COLO829 (cell line): Measurements from ENCODE around the gene MELK.

ENCODE experiments used
- DNase-seq: peaks from one replicate; pipeline ENCODE4 v3.0.0; 2012; ENCODE audit warnings: low spot score

Gene MELK

DNA sequence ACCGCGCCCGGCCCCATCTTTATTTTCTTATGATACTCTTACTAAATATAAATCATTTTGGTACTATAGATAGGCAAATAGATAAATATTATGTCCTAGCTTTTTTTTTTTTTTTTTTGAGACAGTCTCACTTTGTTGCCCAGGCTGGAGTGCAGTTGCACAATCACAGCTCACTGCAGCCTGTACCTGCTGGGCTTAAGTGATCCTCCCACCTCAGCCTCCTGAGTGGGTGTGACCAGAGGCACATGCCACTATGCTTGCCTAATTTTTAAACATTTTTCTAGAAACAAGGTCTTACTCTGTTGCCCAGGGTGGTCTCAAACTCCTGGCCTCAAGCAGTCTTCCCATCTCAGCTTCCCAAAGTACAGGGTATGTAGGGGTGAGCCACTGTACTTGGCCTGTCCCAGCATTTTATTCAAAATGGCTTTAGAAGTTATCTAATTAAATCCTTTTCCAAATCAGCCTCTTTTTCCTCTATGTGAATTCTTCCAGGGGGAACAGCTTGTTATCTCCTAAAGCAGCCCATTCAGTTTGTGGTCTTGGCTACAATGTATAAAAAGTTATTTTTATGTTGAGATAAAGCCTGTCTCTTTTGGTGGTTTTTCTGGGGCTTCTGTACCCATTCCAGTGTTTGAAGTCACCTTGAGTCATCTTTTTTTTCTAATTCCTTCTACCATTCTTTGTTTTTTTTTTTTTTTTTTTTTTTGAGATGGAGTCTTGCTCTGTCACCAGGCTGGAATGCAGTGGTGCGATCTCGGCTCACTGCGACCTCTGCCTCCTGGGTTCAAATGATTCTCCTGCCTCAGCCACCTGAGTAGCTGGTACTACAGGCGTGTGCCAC is 12.1 kb downstream of the MELK start:
- no peak for DNase-seq

DNA sequence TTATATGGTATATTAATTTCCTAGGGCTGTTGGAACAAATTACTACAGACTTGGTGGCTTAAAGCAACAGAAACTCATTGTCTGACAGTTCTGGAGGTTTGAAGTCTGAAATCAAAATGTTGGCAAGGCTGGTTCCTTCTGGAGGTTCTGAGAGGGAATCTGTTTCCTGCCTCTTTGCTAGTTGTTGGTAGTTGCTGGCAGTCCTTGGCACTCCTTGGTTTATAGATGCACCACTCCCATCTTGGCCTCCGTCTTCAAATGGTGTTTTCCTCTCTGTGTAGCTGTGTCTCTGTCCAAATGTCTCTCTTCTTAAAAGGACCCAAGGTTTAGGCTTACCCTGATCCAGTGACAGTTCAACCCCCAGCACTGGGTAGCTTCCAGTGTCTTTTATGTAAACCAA is 17.5 kb downstream of the MELK start:
- DNase-seq, result no peak

DNA sequence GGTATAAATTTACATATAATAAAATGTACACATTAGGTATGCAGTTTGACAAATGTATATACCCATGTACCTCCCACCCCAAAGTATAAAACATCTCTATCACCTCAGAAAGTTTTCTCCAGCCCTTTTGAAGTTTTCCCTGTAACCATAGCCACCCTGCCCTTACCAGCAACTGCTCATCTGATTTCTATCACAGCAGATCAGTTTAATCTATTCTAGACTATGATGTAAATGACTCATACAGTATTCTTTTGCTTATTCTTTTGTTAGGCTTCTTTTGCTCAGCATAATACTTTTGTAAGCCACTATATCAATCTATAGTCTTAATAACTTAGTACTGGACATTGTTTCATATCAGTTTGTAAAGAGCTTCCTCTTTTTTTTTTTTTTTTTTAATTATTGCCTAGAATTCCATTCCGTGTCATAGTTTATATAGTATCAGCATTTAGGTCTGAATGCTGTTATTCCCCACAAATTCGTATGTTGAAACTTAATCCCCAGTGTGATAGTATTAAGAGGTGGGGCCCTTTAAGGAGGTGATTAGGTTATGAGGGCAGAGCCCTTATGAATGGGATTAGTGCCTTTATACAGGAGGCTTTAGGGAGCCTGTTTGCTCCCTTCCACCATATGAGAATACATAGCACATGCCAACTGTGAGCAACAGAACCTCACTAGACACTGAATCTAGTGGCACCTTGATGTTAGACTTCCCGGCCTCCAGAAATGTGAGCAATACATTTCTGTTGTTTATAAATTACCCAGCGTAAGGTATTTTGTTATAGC is 20.3 kb downstream of the MELK start:
- DNase-seq, result no peak

DNA sequence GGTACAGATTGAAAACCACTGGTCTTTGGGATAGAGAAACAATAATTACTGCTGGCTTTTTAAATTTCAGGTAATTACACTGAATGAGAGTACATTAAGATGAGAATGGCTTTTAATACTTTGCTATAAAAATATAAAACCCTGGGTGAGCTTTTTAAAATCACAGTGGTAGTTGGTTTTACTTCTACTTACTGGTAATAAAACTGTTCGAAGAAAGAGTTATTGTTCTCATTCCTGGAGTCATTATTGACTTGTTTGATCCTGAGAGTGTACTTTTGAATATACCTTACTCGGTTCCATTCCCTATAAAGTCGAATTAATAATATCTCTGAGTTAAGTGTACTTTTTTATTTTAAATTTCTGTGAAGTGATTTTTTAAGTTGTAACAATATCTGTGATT is 21.5 kb downstream of the MELK start:
- no peak for DNase-seq

DNA sequence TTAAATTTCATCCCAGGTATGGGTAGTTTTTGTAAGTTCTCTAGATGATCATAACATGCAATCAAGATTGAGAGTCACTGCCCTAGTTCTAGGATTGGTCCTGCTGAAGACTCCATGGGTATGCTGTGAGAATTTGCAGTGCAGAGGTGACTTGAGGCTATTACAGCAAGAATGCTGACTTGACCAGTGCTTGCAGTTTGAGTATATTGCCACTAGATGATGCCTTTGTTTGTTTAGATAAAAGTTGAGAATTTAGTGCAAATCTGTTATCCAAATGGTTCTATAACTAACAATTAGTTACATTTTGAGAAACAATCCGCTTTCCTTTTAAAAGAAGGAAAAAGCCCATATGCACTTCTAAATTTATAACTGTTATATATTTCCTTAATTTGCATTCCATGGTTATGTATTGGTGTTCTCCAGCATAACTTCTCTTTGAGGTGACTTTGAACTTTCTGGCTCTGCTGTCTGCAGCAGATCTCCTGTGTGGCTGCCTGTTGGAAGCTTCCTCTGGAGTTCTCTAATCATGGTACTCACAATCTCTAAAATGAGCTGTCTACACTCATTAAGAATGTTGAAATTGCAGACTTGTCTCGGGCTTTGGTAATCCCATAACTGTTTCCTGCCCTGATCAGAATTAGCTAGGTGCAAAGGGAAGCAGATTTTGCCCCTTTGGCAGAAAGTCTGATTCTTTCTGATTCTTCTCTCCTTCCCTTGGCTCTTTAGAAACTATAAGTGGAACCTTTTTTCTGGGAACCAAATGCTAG is 24.9 kb downstream of the MELK start:
- DNase-seq, result peak; percentile 74

GRCh38 chr9:36598273-36598672 is 25.6 kb downstream of the MELK start:
- DNase-seq, result no peak

DNA sequence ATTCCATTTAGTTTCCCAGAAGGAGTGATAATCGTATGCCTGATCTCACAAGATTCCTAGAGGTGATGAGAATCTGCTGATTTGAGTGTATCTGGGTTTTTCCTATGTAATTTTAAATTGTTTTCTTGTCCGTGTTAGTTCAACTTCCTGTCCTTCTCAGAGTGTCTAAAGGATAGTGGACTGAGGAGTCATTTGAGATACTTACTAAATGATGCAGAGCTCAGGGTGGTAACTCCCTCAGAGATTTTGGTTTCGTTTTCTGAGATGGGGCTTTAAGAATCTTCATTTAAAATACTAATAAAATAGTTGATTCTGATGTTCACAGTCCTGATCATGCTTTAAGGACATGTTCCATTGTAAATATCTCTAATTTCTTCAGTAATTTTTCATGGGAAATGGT is 30.3 kb downstream of the MELK start:
- DNase-seq, result no peak

DNA sequence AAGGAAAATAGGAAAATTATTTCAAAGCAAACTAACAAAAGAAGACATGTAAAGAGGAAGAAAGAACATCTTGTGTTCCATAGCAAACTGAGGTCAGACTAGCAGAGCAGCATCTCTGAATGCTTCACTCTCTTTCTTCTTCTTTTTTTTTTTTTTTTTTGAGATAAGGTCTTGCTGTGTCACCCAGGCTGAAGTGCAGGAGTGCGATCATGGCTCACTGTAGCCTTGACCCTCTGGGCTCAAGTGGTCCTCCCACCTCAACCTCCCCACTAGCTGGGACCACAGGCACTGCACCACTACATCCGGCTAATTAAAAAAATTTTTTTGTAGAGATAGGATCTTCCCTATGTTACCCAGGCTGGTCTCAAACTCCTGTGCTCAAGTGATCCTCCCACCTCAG is 36.6 kb downstream of the MELK start:
- DNase-seq, result no peak

DNA sequence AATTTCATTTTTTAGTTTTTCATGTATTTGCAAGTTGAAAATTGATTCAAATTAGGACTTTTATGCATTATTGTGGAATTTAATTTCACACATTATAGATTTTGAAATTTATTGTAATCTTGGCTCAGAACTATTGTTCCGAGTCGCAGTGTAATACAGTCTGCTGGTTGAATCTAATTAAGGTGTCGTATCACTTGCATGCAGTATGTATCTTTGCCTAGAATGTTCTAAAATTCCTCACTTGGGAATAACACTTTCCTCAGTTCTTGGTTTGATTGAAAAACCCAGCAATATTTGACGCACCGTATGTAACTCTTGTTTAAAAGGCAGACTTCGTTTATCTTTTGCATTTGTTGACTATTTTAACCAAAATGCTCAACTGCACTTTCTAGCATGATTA is 49.4 kb downstream of the MELK start:
- no peak for DNase-seq

GRCh38 chr9:36623280-36623679 is 50.6 kb downstream of the MELK start:
- DNase-seq, result no peak

GRCh38 chr9:36625006-36625615 is 52.4 kb downstream of the MELK start:
- DNase-seq, result peak; percentile 97

DNA sequence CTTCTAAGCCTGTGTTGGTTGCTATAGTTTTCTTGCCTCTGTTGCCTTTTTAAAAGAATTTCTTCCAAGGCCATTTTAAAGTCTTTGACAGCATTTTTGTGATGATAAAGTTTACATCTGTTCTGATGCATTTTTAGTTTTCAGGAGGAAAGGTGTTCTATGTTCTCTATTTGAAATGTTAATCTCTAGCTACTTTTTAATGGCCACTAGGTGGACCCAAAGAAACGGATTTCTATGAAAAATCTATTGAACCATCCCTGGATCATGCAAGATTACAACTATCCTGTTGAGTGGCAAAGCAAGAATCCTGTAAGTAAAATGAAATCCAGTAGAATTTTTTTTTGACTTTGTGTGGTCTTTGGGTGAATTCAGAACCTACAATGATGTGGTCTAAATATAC is 60.2 kb downstream of the MELK start:
- DNase-seq, result peak; percentile 40

DNA sequence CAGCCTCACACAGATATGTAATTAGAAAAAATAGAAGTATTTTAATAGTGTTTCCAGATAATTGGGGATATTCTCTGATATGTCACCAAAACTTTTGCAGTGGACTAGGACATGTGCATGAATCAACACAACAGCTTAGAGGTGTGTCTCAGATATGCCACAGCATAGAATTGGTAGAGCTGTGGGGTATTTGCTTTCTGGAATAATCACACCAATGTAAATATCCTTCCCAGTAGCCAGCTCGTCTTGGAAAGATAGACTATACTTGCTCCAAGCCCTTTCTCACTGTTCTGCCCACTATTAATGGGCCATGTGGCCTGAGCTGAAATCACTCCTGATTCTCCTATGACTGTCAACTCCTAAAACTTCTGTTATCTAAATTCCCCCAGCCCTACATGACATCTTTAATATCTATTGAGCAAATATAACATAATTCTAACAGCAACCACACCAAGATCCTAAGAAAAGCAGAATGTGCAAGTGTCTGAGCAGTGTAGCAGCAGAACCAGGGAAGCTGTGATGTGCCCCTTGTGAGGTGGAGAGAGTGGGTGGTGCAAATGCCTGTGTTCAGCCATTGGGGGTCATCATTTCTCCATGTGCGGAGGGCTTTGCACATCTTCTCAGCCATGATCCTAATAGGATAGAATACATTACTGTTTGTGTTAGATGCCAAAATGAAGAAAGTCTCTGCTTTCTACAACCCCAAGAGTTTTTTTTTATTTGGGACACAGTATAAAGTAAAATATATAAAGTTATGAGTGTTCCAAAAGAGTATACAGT is 65.0 kb downstream of the MELK start:
- DNase-seq, result no peak

DNA sequence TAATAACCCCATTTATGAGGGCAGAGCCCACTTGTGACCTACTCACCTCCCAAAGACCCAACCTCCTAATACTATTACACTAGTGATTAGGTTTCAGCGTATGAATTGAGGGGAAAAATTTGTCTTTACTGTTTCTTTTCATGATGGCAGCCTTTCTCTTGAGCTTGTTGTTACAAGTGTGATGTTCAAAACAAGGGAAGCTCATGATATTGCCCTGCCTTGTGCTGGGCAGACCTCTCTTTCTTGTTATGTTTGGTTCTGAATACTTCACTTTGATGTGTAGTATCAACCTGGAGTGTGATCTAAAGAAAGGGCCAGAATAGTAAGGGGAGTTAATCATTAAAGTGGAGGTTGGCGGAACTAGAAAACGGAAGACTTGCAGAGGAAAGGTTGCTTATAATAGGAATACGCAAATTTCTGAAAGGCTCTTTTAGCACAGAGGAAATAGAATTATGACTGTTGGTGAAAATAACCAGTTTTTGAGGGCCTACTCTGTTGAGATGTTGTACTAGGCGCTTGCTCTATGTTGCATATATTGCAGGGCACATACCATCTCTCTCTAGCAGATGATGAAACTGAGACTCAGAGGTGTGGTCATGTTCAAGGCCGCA is 68.2 kb downstream of the MELK start:
- no peak for DNase-seq

- DNase-seq, result no peak
These were observed 70.1 kb downstream of the MELK start for GRCh38 chr9:36642817-36643216.

DNA sequence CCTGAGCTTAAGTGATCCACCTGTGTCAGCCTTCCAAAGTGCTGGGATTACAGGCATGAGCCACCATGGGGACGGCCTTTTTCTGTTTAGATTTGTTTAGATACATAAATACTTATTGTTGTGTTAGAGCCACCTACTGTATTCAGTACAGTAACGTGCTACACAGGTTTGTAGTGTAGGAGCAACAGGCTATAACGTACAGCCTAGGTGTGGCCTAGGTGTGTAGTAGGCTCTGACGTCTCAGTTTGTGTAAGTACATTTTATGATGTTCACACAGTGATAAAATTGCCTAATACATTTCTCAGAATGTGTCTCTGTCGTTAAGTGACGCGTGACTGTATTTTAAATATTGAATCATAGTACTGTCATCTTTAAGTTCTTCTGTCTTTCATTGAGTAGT is 84.1 kb downstream of the MELK start:
- no peak for DNase-seq

DNA sequence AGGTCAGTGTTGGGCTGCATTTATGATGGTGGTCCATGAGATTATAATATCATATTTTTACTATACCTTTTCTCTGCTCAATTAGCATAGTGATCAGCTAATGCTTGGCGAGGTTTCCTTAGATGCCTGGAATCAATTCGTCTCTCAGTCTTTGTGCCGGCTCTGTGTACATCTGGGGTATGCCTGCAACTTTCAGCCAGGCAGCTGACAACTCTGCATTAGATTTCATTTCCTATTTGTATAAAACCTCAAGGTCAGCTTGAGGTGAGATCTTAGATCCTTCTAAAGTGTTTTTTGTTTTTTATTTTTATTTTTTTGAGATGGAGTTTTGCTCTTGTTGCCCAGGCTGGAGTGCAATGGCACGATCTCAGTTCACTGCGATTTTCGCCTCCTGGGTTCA is 86.8 kb downstream of the MELK start:
- no peak for DNase-seq

GRCh38 chr9:36664806-36665205 is 92.1 kb downstream of the MELK start:
- no peak for DNase-seq

GRCh38 chr9:36665387-36665786 is 92.7 kb downstream of the MELK start:
- no peak for DNase-seq

- no peak for DNase-seq
These were observed 93.3 kb downstream of the MELK start for GRCh38 chr9:36665921-36666431.

DNA sequence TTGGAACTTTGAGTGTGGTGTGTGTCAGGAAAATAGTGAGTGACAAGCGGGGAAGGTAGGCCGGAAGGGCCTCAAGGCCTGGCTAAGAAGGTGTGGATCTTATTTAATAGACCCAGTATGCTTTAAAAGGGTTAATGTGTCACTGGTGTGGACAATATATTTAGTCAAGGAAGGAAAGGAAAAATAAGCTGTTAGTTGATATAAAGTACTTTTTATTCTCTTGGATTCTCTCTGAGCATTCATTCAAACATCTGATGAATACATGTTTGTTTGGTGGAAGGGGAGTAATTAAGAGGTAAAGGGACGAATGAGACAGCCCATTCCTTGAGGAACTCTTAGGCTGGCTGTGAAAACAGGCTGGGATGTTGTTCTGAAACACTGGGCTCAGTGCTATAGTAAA is 98.9 kb downstream of the MELK start:
- DNase-seq, result peak; percentile 93
